IMR-90 (cell line): ENCODE data around the gene RPL21. TPM values are rescaled to one million over a fixed set of nuclear protein-coding genes. Genes with fewer than 3 reads are reported as not detected.

Experiments
- ATAC-seq: fragments of 200-7000 bp; cut with Tn5 transposase; 2 replicates; pipeline ENCODE4 v1.9.1; 2020; ENCODE audit warnings: low read depth, mild to moderate bottlenecking, moderate library complexity
- BruUV-seq: library from RNA; stranded (reverse); fragments of 400-500 nt; replicated peaks from 2 replicates; lab custom pipeline; 2021; lab: Mats Ljungman, UMichigan
- CTCF ChIA-PET: fragments of 300-600 bp; formaldehyde crosslinking; extraction: SDS; loops from one replicate; lab custom pipeline; 2021; ENCODE audit warnings: antibody characterized with exemption; lab: Yijun Ruan, JAX
- POLR2A ChIA-PET: fragments of 300-600 bp; sonication (Branson Sonifier 250); formaldehyde crosslinking; loops from one replicate; lab custom pipeline; 2022; ENCODE audit warnings: antibody characterized with exemption; ENCODE audit not compliant: unreplicated experiment; lab: Charles Lee
- DNase-seq: peaks from one replicate; pipeline ENCODE4 v3.0.0; 2013
- H2AFZ ChIP-seq: replicated peaks from 2 replicates; pipeline ENCODE3; 2013; ENCODE audit warnings: low read length, mild to moderate bottlenecking; ENCODE audit not compliant: poor library complexity
- H2AK5ac ChIP-seq: 2 replicates; pipeline ENCODE4 v1.6.1; 2013; ENCODE audit warnings: low read depth, low read length, inconsistent platforms
- H2AK9ac ChIP-seq: replicated peaks from 2 replicates; pipeline ENCODE3; 2013; ENCODE audit warnings: mild to moderate bottlenecking, low read depth, low read length, moderate library complexity; ENCODE audit not compliant: poor library complexity
- H2BK120ac ChIP-seq: 2 replicates; pipeline ENCODE4 v1.6.1; 2013; ENCODE audit warnings: low read depth, low read length, inconsistent platforms
- H2BK15ac ChIP-seq: 3 replicates; pipeline ENCODE4 v1.6.1; 2013; ENCODE audit warnings: low read depth, low read length, inconsistent platforms
- H2BK20ac ChIP-seq: 2 replicates; pipeline ENCODE4 v1.6.1; 2013; ENCODE audit warnings: low read depth, mild to moderate bottlenecking, inconsistent platforms, low read length, moderate library complexity
- H2BK5ac ChIP-seq: 2 replicates; pipeline ENCODE4 v1.6.1; 2013; ENCODE audit warnings: mild to moderate bottlenecking, low read depth, low read length, inconsistent platforms; ENCODE audit not compliant: poor library complexity, severe bottlenecking
- H3K14ac ChIP-seq: replicated peaks from 2 replicates; pipeline ENCODE4 v1.6.1; 2013; ENCODE audit warnings: low read depth, low read length, inconsistent platforms
- H3K18ac ChIP-seq: 2 replicates; pipeline ENCODE4 v1.6.1; 2013; ENCODE audit warnings: low read depth, low read length, control low read depth
- H3K23ac ChIP-seq: 2 replicates; pipeline ENCODE4 v1.6.1; 2013; ENCODE audit warnings: low read depth, low read length, inconsistent platforms
- H3K27ac ChIP-seq: 2 replicates; pipeline ENCODE4 v1.5.1; 2013; ENCODE audit warnings: mild to moderate bottlenecking, control low read depth, low read length; ENCODE audit not compliant: insufficient read depth
- H3K27me3 ChIP-seq: 2 replicates; pipeline ENCODE4 v1.6.1; 2013; ENCODE audit warnings: low read length; ENCODE audit not compliant: control insufficient read depth, insufficient read depth
- H3K36me3 ChIP-seq: 2 replicates; pipeline ENCODE4 v1.6.1; 2013; ENCODE audit warnings: low read length, mixed read lengths; ENCODE audit not compliant: control insufficient read depth, insufficient read depth
- H3K4ac ChIP-seq: 2 replicates; pipeline ENCODE4 v1.6.1; 2013; ENCODE audit warnings: low read depth, low read length, inconsistent platforms
- H3K4me1 ChIP-seq: 2 replicates; pipeline ENCODE4 v1.6.1; 2013; ENCODE audit warnings: low read length, mixed read lengths; ENCODE audit not compliant: control insufficient read depth, insufficient read depth
- H3K4me2 ChIP-seq: 2 replicates; pipeline ENCODE4 v1.6.1; 2013; ENCODE audit warnings: low read depth, mild to moderate bottlenecking, control low read depth, low read length, moderate library complexity
- H3K4me3 ChIP-seq: 2 replicates; pipeline ENCODE4 v1.5.1; 2013; ENCODE audit warnings: low read depth, mild to moderate bottlenecking, control low read depth, low read length, moderate library complexity; ENCODE audit not compliant: insufficient read depth
- H3K56ac ChIP-seq: 2 replicates; pipeline ENCODE4 v1.6.1; 2013; ENCODE audit warnings: low read length, inconsistent platforms; ENCODE audit not compliant: insufficient read depth; ENCODE audit errors: extremely low read depth
- H3K79me1 ChIP-seq, 2 experiments: 2 replicates each; pipeline ENCODE4 v1.6.1; 2013; ENCODE audit warnings: low read length in 2 of 2, inconsistent platforms in 1 of 2, low read depth in 1 of 2
- H3K9ac ChIP-seq: 2 replicates; pipeline ENCODE4 v1.6.1; 2013; ENCODE audit warnings: low read depth, low read length, control low read depth
- H3K9me1 ChIP-seq: 2 replicates; pipeline ENCODE4 v1.6.1; 2013; ENCODE audit warnings: low read length, inconsistent platforms; ENCODE audit not compliant: insufficient read depth
- H3K9me3 ChIP-seq: 2 replicates; pipeline ENCODE4 v1.6.1; 2013; ENCODE audit warnings: low read length; ENCODE audit not compliant: control insufficient read depth, insufficient read depth
- H4K20me1 ChIP-seq: 2 replicates; pipeline ENCODE4 v1.6.1; 2013; ENCODE audit warnings: low read length, inconsistent platforms; ENCODE audit not compliant: insufficient read depth
- H4K5ac ChIP-seq: 2 replicates; pipeline ENCODE4 v1.6.1; 2013; ENCODE audit warnings: mild to moderate bottlenecking, low read depth, low read length, control low read depth
- H4K8ac ChIP-seq, 2 experiments: 2 replicates each; pipeline ENCODE4 v1.6.1; 2013; ENCODE audit warnings: low read depth in 2 of 2, low read length in 2 of 2, control low read depth in 1 of 2, inconsistent platforms in 1 of 2
- H4K91ac ChIP-seq: 2 replicates; pipeline ENCODE4 v1.6.1; 2013; ENCODE audit warnings: low read depth, low read length, inconsistent platforms; ENCODE audit not compliant: insufficient read depth
- FOS ChIP-seq: fragments of 150-350 bp; IDR thresholded peaks from 2 replicates; pipeline ENCODE4 v1.6.1; 2016; ENCODE audit warnings: low read depth, low read length
- MXI1 ChIP-seq: IDR thresholded peaks from 2 replicates; pipeline ENCODE4 v1.6.1; 2012; ENCODE audit warnings: low read depth, mild to moderate bottlenecking, low read length, moderate library complexity, borderline replicate concordance
- WGBS, 2 experiments: methylation state at CpG; one replicate each; pipeline versions ENCODE4 v1.1.5 to v1.1.7; 2013; ENCODE audit warnings: missing lambda C conversion rate in 2 of 2; ENCODE audit not compliant: insufficient read length in 1 of 2; ENCODE audit errors: extremely low coverage in 2 of 2; 5-methylcytosine and 5-hydroxymethylcytosine counted together
- dilution Hi-C: fragments of 300-500 bp; cut with HindIII; formaldehyde crosslinking; loops from one replicate; pipeline ENCODE4 v1.14.3; 2018; ENCODE audit warnings: low sequenced_read_pairs; ENCODE audit not compliant: unreplicated experiment
- in situ Hi-C: fragments of 300-500 bp; cut with MboI; formaldehyde crosslinking; loops from 3 replicates; pipeline ENCODE4 v1.14.3; 2019; ENCODE audit warnings: low sequenced_read_pairs, inconsistent platforms, mixed read lengths
- intact Hi-C: fragments of 100-400 bp; cut with micrococcal nuclease; formaldehyde crosslinking; loops from 2 replicates; pipeline ENCODE4 v1.10.0; 2022
- polyA plus RNA-seq, 3 experiments: library from polyadenylated mRNA; depleted of rRNA; stranded (reverse); fragments of >200 nt; gene quantifications; 2 replicates each; pipeline ENCODE4 v1.2.3, GENCODE V29; 2012; ENCODE audit warnings: low replicate concordance in 1 of 3
- total RNA-seq: library from RNA; depleted of rRNA; stranded (reverse); fragments of >200 nt; gene quantifications from 2 replicates; pipeline ENCODE4 v1.2.3, GENCODE V29; 2012

The RPL21 gene
- total and polyA plus RNA-seq, 2 of the 4 experiments (the other 2 are of a cell fraction) = 912 to 1,160 TPM

DNA sequence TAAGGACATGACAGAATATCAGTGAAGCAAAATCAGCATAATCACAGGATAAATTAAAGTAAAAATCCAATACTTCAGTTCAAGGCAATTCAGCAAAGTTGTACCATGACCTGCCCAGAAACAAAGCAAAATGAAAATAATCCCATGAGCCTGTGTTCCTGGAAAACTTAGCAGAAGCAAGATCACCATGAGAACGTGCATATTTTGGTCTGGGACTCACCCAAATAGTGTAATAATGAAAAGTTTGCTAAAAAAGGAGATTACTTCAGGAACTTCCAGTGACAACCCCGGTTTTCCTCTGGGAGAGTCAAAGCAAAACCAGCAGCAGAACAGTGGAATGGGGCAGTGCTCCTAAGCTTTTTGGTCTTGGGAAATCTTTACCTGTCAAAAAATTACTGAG is 14.9 kb upstream of the RPL21 start:
- no peak overlapping the region for H3K4me2 ChIP-seq
- ChIA-PET POLR2A (no interaction called here), CTCF (no interaction called here)
- 50% methylated on average over 1 of the region's 2 CpGs; no CpG with 5 or more reads in 1 of the 2 experiments for WGBS, 2 experiments
- no peak overlapping the region for H4K91ac ChIP-seq
- no peak overlapping the region for H3K9ac ChIP-seq
- H3K4me1 ChIP-seq = no peaks in the 10 kb centered on the region
- no peak overlapping the region for H4K5ac ChIP-seq
- no peak overlapping the region for H3K18ac ChIP-seq
- no peak overlapping the region for H2BK20ac ChIP-seq
- no peak for DNase-seq
- H3K56ac ChIP-seq = no peak overlapping the region
- no TSS peak for BruUV-seq
- no peak overlapping the region for H3K4ac ChIP-seq
- peaks cover 4% of the 10 kb centered on the region for H3K9me3 ChIP-seq
- H4K20me1 ChIP-seq = no peaks in the 10 kb centered on the region
- no peak overlapping the region for H2BK15ac ChIP-seq
- in situ Hi-C loops (no loop called here), dilution Hi-C loops (no loop called here), intact Hi-C loops (no loop called here)
- H3K14ac ChIP-seq = no peak overlapping the region
- no peak overlapping the region for H3K4me3 ChIP-seq
- TF ChIP-seq MXI1 = no peak
- no peak for TF ChIP-seq FOS
- no peaks in the 10 kb centered on the region for H3K79me1 ChIP-seq
- H3K36me3 ChIP-seq = no peaks in the 10 kb centered on the region
- H3K27me3 ChIP-seq = no peaks in the 10 kb centered on the region
- no peak overlapping the region for H4K8ac ChIP-seq
- H3K9me1 ChIP-seq = no peaks in the 10 kb centered on the region
- H2BK120ac ChIP-seq = no peak overlapping the region
- H3K23ac ChIP-seq = no peak overlapping the region
- H2AFZ ChIP-seq = no peak overlapping the region
- H2AK5ac ChIP-seq = no peak overlapping the region
- H2AK9ac ChIP-seq = no peak overlapping the region
- H3K27ac ChIP-seq = no peak overlapping the region
- H2BK5ac ChIP-seq = no peak overlapping the region
- no peak for ATAC-seq
